CD4-positive, alpha-beta T cell treated with Interleukin-15 for 1 hour (primary cell): ENCODE data around the gene NPBWR2.

Experiments
- DNase-seq: peaks from one replicate; pipeline ENCODE4 v3.0.0-alpha.2; 2020

Gene NPBWR2

GRCh38 chr20:64116541-64117431 lies 9.4 kb upstream of the NPBWR2 start:
- no peak for DNase-seq

GRCh38 chr20:64116016-64116415 lies 8.7 kb upstream of the NPBWR2 start:
- DNase-seq, result no peak

- no peak for DNase-seq
Measured at GRCh38 chr20:64115171-64115911, 8.0 kb upstream of the NPBWR2 start.

GRCh38 chr20:64114356-64114971 lies 7.1 kb upstream of the NPBWR2 start:
- DNase-seq, result no peak

- no peak for DNase-seq
Measured at GRCh38 chr20:64113796-64114355, 6.5 kb upstream of the NPBWR2 start.

- DNase-seq, result no peak
Measured at GRCh38 chr20:64113444-64113775, 6.0 kb upstream of the NPBWR2 start.

GRCh38 chr20:64112691-64113443 lies 5.5 kb upstream of the NPBWR2 start:
- DNase-seq, result no peak

GRCh38 chr20:64111841-64112641 lies 4.7 kb upstream of the NPBWR2 start:
- DNase-seq, result no peak

GRCh38 chr20:64110411-64111068 lies 3.2 kb upstream of the NPBWR2 start:
- no peak for DNase-seq

- DNase-seq, result no peak
Measured at GRCh38 chr20:64109831-64110391, 2.5 kb upstream of the NPBWR2 start.

- no peak for DNase-seq
Measured at GRCh38 chr20:64108731-64109681, 1.6 kb upstream of the NPBWR2 start.

- no peak for DNase-seq
Measured at GRCh38 chr20:64107736-64108457, 532 bp upstream of the NPBWR2 start.

GRCh38 chr20:64106435-64106961 lies 867 bp downstream of the NPBWR2 start:
- DNase-seq, result no peak

GRCh38 chr20:64105846-64106434 lies 1.4 kb downstream of the NPBWR2 start:
- DNase-seq, result no peak

GRCh38 chr20:64104667-64105451 lies 2.5 kb downstream of the NPBWR2 start:
- DNase-seq, result no peak

GRCh38 chr20:64103871-64104666 lies 3.3 kb downstream of the NPBWR2 start:
- peak; percentile 14 for DNase-seq
